Stimulated activated CD8-positive, alpha-beta memory T cell treated with anti-CD3 and anti-CD28 coated beads, Interleukin-2, amount 100 ng/mL, for 48 hours (primary cell): Measurements from ENCODE around the gene PCBD1.

Source experiments
- DNase-seq, 2 donors: peaks; one replicate each; pipeline ENCODE4 v3.0.0-alpha.2; 2020; ENCODE audit warnings: low read depth in 2 of 2

The PCBD1 gene

DNA sequence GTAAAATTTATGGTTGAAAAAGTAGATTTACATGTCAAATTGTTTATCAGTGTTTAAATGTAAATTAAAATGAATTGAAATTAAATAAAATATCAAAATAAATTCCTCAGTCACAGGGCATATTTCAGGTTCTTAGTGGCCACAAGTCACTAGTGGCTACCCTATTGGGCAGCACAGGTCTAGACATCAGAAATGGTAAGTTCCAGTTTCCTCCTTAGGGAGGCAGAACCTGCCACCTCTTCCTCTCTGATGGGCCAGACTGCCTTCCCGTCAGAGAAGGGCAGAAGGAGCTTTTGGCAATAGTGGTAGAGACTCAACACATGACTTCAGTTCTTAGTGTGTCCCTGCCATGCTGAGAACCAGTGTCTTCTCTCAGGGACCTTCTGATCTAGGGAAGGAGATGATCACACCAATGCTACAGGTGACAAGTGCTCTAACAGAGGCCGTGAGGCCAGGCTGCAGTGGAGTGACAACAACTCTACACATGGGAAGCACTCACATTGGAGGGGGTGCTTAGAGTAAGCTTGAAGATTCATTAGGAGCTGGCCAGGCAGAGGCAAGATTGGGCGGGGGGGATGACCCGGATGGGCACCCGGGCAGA lies 14.4 kb upstream of the PCBD1 start:
- no peak for DNase-seq

DNA sequence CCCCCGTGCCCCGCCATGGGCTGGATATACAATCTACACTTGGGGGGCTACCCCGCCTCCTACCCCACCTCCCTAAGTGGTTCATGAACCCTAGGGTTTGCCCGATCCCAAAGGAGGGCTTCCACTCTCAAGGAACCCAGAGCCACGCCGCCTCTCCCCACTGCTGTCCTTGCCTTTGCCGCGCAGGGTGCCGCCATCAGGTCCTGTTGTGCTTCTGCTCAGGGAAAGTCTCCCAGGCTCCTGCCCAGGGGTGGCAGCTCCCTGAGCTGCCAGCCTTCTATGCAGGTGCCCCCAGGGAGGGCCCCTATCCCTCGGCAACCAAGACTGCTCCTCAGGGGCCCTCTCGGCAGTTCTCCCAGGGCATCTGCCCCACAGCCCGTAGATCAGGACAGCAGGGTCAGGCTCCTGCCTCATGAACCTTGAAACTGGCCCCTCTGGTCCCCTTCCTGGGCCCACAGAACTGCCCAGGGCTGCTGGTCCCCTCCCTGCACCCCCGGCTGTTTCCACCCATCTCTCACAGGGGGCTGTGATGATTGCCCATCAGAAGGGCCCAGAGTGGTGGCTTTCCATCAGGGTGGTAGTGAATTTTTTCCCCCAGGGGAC lies 13.0 kb upstream of the PCBD1 start:
- no peak for DNase-seq

DNA sequence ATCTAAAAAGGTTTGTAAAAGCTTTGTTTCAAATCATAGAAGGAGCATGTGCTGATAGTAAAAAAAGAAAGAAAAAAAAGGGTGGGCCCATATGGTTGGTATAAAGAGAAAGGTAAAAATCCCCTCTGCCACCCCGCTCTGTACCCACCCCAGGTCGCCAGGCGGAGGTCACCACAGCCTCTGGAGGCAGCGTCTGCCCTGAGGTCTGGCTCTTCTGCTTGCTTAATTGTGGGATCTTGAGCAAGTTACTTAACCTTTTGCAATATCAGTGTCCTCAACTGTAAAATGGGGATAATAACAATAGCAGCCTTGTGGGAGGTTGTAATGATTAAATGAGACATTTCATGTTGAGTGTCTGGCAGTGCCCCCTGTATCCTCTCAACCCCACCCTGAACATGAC lies 10.7 kb upstream of the PCBD1 start:
- no peak for DNase-seq

DNA sequence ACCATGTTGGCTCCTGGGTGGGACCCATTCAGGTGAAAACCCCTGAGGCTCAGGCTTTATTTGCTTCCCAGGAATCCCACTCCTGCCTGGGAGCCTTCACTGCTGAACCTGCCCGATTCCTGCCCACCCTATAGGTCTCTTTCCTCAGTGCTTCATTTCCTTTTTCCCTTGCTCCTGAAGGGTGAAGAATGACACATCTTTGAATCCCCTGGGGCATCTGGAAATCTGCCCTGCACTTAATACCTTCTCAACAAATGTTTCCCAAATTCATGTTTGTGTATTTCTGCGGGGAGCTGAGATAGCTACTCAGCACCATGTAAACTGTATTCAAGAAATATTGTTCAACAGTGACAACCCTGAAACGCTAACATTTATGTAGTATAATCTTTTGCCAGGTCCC lies 10.3 kb upstream of the PCBD1 start:
- no peak for DNase-seq

DNA sequence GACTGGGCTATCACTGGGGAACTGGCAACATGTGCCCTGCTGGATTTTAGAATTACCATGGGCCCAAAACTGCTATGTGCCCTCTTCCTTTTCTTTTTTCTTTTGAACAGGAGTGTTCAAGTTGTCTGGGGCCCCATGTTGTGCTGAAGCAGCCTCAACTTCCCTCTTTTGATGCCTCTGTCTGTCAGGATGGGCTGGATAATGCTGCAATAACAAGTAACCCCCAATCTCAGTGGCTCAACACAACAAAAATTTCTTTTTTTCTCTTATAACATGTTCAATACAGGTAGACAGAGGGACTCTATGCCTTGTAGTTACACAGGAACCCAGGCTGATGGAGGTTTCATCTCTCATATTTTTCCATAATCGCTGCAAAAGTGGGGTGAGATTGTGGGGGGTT lies 8.2 kb upstream of the PCBD1 start:
- no peak for DNase-seq

DNA sequence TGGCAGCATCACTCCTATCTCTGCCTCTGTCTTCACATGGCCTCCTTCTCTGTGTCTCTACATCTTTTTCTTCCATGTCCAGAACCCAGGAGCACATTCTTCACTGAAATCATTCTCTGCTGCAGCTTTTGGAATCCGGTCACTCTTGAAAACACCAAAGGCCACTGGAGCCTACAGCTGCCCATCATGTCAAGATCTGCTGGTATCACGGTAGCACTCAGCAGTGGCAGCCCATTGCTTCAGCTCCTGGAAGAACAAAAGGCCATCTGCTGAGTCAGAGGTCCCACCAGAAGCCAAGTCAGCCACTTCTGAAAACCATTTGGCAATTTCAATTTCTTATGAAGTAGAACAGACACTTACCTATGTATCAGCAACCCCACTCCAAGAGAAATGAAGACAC lies 6.1 kb upstream of the PCBD1 start:
- DNase-seq = no peak

DNA sequence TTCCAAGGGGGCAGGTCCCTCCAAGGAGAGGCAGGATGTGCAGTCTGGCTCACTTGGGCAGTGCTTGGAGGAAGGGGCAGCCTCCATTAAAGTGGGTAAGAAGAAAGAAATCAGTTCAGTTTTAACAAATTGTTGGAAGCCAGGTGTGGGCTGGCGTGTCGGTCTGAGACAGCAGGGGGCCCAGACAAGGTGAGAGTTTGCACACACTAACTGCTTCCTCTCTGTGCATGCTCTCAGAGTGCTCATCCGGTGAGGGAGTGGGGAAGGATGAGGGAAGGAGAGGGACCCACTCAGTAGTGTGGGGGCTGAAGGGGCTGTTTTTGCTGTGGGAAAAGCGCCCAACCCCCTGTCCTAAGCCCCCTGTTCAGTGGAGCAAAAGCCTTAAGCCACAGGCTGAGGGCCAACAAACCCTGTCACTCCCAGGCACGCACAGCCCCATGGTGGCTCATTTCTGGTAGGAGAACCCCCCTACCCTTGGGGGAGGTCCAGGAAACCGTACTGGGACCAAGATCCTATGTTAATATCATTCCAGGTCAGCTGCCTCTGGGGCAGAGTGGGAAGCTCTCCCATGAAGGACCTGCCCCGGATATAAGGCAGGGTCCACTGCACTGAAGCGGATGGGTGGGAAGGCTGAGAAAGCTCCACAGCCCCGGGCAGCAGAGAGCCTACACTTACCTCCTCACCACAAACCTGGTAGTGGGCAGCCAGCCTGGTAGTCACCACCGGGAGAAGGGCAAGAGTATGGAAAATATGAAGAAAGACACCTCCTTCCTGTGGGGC lies 5.1 kb upstream of the PCBD1 start:
- no peak for DNase-seq

DNA sequence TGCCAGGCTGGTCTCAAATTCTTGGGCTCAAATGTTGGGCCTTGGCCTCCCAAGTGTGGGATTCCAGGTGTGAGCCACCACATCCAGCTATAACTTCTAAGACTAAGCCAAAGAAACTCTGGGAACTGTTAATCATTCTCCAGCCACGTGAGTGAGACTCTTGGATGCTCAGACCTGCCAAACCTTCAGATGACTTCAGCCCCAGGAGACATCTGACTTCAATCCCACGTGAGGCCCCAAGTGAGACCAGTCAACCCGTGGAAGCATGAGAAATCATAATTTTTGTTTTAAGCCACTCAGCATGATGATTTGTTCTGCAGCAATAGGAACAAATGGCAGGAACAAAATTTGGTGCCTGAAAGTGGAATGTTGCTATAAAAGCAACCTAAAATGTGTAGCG lies 4.3 kb upstream of the PCBD1 start:
- DNase-seq = no peak

DNA sequence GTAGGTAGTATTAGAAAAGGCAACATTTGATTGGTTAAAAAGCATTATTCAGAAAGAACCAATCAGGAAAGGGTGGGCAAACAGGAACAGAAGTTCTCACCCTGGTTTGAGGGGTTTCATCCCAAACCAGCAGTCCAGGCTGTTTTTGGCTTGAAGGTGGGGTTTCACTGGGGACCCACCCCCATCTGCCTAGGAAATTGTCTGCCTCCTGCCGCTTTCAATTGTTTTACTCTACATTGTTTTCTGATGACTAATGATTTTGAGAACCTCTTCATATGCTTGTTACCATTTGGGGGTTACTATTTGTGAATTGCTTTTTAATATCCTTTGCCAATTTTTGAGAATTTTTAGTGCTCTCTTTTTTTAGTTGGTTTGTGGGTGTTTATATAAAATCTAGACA lies 3.3 kb upstream of the PCBD1 start:
- no peak for DNase-seq

DNA sequence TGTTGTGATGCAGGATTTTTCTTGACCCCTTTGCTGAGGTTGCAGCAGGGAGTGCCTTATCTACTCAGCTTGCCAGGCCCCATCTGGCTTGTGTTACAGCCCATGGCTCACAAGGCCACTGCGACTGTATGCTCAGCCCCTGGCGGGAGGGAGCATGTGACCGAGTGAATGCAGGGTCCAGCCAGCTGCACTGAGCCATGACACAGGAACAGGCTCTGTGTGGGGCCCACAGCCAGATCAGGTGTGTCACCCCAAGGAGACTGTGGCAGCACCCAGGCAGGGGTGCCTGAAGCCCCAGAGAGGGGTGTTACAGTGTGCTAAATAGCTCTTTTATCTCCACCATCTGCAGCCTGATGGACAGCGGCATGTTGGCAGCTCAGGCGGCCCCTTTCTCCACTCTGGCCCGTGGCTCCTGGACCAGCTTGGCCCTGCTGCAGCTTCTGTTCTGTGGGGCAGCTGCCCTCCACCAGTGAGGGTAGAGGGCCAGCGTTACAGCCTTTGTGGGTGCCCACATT lies 2.6 kb upstream of the PCBD1 start:
- no peak for DNase-seq

DNA sequence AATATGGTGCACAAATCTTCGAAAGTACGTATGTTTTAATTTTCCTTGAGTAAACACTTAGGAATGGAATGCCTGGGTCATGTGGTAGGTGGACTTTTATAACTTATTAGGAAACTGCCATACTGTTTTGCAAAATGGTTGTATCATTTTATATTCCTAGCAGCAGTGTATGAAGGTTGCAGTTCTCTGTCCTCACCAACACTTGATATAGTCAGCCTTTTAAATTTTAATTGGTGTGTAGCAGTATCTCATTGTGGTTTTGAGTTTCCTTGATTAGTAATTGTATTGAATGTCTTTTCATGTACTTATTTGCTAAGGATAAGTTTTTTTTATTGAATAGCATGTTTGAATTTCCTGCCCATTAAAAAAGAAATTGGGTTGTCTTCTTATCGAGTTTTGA lies 926 bp upstream of the PCBD1 start:
- no peak for DNase-seq

DNA sequence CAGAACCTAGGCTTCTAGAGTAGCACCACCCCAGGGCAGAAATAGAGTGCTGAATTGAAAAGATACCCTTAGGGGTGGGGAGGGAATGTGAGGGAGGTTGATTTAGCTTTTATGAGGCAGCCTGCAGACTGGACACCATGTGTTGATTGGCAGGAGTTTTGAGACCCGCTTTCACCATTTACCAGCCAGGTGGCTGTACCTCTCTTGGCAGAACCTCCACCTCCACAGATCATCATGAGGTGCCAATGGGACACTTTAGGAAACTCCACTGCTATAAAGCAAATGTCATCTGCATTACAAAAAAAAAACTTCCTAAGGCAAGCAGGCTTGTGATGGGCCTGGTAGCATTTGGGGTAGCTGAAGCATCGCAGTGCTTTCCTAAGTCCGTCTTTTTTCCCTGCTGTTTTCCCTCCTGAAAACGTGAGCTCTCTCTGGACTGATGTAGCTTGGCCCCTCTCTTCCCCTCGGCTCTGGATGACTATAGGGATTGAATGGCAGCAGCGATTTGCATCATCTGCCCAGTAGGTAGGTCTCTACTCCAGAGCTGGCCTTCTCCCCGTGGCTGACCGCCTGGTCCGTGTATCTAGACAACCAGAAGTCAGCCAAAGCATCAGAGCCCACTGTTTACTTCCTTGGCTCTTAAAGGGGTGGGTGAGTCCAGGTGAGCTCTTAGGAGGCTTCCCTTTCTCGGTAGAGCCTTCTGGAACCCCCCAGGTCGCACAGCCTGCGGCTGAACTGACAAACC lies 1.3 kb downstream of the PCBD1 start:
- no peak for DNase-seq

DNA sequence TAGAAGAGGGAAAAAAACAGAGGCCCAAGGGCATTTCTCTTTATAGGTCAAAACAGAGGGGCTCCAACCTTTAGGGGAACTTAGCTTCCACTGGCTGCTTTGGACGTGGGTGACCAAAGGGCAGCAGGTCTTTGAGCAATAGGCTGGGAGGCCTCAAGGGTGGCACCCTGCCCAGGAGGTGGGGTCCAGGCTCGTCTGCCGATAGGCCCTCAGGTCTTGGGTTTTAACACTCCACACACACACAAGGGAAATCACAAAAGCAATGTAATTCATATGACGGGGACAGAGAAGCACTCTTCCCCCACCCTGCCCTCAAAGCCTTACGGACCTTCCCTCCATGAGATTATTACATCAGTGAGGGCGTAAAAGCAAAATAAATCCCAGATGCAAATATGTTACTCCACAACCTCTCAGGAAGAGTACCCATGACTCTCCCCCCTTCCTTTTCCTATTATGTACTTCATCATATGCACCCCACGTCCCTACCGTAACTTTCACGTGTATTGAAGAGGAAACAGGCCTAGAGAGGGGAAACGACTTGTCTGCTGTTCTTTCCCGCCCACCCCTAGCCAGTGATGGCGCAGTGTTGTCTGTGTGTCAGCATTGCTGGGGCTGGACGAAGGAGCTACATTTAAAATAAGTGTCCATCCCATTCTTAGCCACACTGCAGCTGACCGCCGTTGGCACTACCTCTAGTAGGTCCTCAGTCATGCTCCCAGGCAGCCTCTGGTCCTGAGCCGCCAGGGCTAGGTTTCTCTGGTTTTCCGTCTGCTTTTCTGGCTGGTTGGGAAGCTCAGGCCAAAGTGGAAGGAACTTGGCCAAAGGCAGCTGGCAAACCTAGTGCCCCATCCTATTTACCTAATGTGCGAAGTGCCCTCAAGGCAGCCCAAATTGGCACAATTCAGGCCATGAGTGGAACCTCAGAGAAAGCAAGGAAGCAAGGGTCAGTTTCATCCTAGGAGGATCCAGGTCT lies 2.1 kb downstream of the PCBD1 start:
- no peak for DNase-seq

DNA sequence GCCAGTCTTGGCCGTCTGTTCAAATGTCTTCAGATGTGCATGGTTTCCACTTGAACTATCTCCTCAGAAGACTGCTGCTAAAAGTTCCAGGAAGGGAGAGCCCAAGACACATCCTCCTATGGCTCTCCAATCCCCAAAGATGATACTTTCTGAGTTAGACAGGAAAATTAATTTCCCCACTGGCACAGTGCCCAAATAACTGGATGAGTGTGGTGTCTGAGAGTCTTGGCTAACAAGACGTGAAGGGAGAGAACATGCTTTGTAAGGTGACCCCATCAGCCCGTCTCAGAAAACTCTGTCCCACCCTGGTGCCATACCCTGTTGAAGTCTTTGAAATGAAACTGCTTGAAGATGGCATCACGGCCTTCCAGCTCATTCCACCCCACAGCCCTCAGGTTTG lies 2.9 kb downstream of the PCBD1 start:
- DNase-seq = no peak

DNA sequence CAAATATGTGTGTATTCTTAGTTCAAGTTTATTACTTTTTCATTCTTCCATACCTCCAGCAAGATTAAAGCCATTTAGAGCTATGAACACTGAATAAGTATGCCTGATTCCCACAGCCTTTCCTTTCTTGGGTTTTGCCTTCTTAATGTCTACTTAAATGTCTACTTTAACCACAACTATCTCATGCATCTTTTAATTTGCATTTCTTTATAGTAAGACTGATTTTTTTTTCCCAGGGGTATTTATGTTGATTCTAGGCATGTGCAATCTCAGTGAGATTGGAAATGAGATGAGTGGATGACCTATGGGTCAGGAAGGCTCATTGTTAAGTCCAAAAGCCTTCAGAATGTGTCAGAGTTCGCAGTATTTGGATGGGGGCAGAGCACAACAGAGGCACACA lies 3.6 kb downstream of the PCBD1 start:
- DNase-seq = no peak

DNA sequence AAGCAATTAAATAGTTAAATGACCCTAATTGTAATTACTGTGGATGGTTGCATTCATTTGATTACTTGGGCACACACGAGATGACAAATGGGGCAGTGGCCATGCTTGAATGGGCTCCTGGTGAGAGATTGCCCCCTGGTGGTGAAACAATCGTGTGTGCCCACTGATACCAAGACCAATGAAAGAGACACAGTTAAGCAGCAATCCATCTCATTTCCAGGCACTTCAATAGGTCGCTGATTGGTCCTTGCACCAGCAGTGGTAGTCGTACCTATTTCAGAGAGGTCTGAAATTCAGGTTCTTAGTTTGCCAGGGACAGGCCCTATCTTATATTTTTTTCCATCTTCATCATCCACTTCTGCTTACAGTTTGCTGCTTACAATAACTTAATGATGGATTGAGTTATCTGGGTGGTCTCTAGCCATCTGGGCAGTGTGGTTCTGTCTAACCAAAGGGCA lies 8.3 kb downstream of the PCBD1 start:
- peak; percentile 43 to 53 for DNase-seq

DNA sequence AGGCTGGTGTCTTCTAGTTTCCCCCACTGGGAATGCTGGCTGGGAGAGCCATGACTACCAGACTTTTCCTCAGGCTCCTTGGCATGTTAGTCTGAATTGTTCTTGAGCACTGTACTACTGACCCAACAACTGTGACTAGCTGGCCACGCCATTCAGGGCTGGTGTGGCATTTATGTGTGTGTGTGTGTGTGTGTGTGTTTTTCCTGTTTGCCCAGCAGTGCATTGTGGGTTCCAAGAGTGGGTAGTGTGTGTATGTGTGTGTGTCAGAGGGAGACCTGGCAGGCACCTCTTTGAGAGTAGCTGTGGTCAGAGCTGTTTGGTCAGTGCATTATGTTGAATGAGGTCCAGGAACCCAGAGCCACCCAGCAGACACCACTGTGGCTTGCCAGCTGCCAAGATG lies 9.2 kb downstream of the PCBD1 start:
- no peak for DNase-seq

DNA sequence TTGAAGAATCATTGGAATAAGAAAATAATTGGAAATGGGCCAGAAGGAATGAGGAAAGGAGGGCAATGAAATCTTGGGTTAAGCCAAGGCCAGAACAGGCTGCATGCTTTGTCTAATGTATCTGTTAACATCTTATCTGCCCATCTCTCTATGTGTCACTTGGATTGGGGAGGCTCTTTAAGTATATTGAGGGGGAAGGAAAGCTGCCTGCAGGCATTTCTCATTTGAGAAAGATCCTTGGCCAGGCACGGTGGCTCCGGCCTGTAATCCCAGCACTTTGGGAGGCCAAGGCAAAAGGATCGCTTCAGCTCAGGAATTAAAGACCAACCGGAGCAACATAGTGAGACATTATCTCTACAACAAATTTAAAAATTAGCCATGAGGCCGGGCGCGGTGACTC lies 14.3 kb downstream of the PCBD1 start:
- no peak for DNase-seq

DNA sequence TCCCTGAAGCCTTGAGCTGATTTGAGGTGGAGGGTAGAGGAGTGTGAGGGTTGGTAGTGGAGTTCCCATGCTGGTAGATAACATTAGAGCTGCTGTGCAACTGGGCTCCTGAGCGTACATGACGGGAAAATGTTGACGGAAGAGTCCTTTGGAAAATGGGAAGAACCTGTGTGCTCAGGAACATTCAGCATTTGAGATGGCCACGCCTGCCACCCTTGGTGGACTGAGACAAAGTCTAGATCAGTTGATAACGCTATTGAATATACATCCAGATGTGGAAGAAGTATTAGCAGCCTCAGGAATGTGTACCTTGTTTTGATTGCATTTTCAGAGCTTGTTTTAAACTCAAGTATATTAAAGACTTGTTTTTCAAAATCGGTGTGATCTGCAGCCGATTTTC lies 16.1 kb downstream of the PCBD1 start:
- no peak for DNase-seq

DNA sequence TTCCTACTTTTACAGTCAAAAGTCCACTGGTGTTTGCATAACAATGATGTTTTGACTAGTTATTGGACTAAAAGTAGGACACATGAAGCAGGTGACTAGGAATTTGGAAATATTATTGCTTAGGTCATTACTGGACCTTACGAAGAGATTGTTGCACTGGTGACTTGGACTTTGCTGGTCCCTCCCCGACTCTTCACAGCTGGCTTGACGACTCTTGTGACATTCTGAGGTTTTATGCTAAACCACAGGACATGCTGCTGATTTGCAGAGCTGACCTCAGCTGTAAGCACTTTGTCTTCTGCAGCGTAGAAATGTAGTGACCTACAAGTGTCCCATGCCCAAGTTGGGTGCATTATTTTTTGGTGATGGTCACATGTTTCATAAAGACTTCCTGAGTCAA lies 21.9 kb downstream of the PCBD1 start:
- no peak for DNase-seq

DNA sequence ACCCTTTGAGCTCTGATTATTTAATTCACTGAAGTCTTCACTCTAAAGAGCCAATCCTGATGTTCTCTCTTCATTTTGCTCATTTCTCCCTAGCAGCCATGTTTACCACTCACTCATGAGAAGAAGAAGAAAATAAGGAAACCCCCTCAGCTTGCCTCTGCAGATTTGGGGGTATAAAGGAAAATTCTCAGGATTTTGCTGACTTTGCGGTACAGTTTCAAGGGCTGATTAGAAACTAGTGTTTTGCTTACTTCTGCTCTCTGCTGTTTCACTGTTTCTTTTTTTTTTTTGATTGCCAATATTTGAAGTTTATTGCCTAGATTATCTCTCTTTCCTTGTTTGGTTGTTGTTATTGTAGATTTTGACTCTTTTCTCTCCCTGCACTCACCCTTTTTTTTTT lies 23.4 kb downstream of the PCBD1 start:
- DNase-seq = no peak
